SK-N-MC (cell line): ENCODE data around the gene MLLT3.

ENCODE experiments used
- EZH2 ChIP-seq: fragments of 200-600 bp; sonication (generic); IDR thresholded peaks from one replicate; pipeline ENCODE4 v1.6.1; 2017; ENCODE audit warnings: antibody characterized with exemption
- POLR2AphosphoS5 ChIP-seq: IDR thresholded peaks from 2 replicates; pipeline ENCODE4 v1.6.1; 2012; ENCODE audit warnings: mild to moderate bottlenecking, low read depth, low read length, borderline replicate concordance

GRCh38 chr9:20477940-20478620, 144.2 kb downstream of the MLLT3 start:
- TF ChIP-seq POLR2AphosphoS5 (no peak), EZH2 (no peak)
